ENCODE data around the gene CMTM2.

Gene CMTM2

DNA sequence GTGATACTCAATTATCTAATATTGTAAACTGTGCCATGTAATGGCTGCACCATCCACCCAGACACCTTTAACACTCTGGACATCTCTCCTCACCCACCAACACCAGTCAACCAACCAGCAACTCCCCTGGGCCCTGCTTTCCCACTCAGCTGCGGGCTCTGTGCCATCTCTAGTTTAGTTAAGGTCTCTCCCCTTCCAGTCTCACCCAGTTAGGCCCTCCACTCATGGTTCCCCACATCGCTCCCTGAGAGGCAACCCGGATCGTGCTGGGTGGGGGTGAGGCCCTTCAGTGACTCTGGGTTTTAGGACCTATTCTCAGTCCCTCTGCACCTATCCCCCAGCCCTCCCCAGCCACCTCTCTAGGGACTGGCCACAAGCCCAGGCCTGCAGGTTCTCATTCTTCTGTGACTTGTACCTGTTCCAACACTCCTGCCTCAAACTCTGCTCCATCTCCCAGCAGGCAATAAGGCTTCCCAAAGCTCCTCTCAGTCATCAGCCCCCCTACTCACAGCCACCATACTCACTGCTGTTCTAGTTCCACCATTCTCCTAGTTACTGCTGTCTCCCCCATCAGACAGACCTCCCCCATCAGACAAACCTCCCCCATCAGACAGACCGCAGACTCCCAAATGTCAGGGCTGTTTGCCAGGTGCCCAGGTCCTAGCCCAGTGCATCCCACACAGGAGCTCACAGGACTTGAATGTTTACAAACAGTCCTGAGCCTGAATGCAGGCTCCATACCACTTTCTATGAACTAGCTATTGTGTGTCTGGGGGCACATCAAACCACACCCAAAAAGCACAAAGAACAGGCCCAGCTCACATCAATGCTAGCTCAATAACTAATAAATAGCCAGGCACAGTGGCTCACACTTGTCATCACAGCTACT lies 31.9 kb upstream of the CMTM2 start:
- H3K9me3 Mint-ChIP-seq = no peaks in the 10 kb centered on the region
- peak overlapping the region; percentile 74 for H3K27ac Mint-ChIP-seq (ENCODE audit: low read depth)
- H3K4me3 Mint-ChIP-seq = no peak overlapping the region
- H3K27me3 Mint-ChIP-seq = no peaks in the 10 kb centered on the region
- DNase-seq (ENCODE audit: low spot score in 2 of 2) (no peak), ATAC-seq (replicated peaks; ENCODE audit: extremely low read depth, poor library complexity, severe bottlenecking) (no peak)
- peaks cover 20% of the 10 kb centered on the region for H3K36me3 Mint-ChIP-seq (ENCODE audit: insufficient read depth)
- peaks cover 41% of the 10 kb centered on the region for H3K4me1 Mint-ChIP-seq

DNA sequence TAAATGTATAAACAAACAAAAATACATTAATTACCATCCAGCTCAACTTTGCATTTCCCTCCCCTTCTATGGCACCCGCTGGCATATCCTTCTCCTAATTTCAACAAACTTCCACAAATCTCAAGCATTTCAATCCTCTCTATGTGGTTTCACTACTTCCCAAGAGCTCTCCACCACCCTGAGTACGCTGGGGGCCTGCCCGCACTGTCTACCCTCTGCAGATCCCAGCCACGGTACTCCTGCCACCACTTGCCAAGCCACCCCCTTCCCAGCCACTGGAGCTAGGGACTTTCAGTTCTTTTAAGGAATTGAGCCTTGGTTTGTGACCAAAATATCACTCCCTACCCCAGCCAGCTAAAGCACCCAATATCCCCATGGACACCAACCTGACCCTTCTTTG lies 31.2 kb upstream of the CMTM2 start:
- peaks cover 25% of the 10 kb centered on the region for H3K36me3 Mint-ChIP-seq (ENCODE audit: insufficient read depth)
- H3K27ac Mint-ChIP-seq (ENCODE audit: low read depth) = peak overlapping the region; percentile 74
- H3K27me3 Mint-ChIP-seq = no peaks in the 10 kb centered on the region
- H3K4me3 Mint-ChIP-seq = peak overlapping the region; percentile 14
- ATAC-seq (replicated peaks; ENCODE audit: extremely low read depth, poor library complexity, severe bottlenecking) = no peak
- DNase-seq (ENCODE audit: low spot score in 2 of 2) = no peak
- H3K4me1 Mint-ChIP-seq = peaks cover 47% of the 10 kb centered on the region
- no peaks in the 10 kb centered on the region for H3K9me3 Mint-ChIP-seq

DNA sequence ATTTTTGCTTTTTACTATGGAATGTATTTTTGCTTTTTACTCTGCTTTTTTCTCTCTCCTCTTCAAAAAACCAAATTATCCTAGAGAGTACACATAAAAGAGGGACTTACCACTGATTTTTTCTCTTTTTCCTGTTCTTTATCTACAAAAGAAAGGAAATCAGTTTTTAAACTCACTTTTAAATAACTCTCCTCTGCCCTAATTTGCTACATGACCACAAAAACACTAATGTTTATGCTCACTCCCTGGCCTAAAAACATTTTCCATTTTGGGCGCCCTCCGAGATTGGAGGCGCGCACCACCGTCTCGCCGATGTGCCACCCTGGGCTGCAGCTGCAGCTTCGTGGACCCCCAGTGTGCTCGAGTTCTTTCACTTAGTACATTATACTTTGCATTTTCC lies 30.4 kb upstream of the CMTM2 start:
- Mint-ChIP-seq H3K36me3 (ENCODE audit: insufficient read depth) (peaks cover 29% of the 10 kb centered on the region), H3K27ac (ENCODE audit: low read depth) (peak overlapping the region; percentile 74), H3K4me1 (peaks cover 55% of the 10 kb centered on the region), H3K4me3 (peak overlapping the region; percentile 69), H3K9me3 (no peaks in the 10 kb centered on the region), H3K27me3 (no peaks in the 10 kb centered on the region)
- ATAC-seq (replicated peaks; ENCODE audit: extremely low read depth, poor library complexity, severe bottlenecking) (no peak), DNase-seq (ENCODE audit: low spot score in 2 of 2) (no peak)

- Mint-ChIP-seq H3K9me3 (no peaks in the 10 kb centered on the region), H3K4me1 (peaks cover 61% of the 10 kb centered on the region), H3K36me3 (ENCODE audit: insufficient read depth) (peaks cover 29% of the 10 kb centered on the region), H3K27me3 (no peaks in the 10 kb centered on the region), H3K27ac (ENCODE audit: low read depth) (peak within 1 kb of the TSS; percentile 74), H3K4me3 (peak within 1 kb of the TSS; percentile 91)
- DNase-seq (ENCODE audit: low spot score in 2 of 2) (peak in 1 of 2 donors; percentile 31), ATAC-seq (replicated peaks; ENCODE audit: extremely low read depth, poor library complexity, severe bottlenecking) (peak; percentile 11)
Observed at GRCh38 chr16:66549284-66550131, 29.8 kb upstream of the CMTM2 start, which contains the start of gene TK2. Gene TK2, minus strand, starts transcription at chr16:66550122. Its CDS starts 61 bp downstream, at chr16:66550061.

GRCh38 chr16:66551348-66551759 lies 27.9 kb upstream of the CMTM2 start:
- H3K4me3 Mint-ChIP-seq = peak overlapping the region; percentile 91
- DNase-seq (ENCODE audit: low spot score in 2 of 2) = peak; percentile 30 to 39

GRCh38 chr16:66551788-66552285 lies 27.4 kb upstream of the CMTM2 start:
- no peaks in the 10 kb centered on the region for H3K9me3 Mint-ChIP-seq
- DNase-seq (ENCODE audit: low spot score in 2 of 2) (no peak), ATAC-seq (replicated peaks; ENCODE audit: extremely low read depth, poor library complexity, severe bottlenecking) (no peak)
- peak overlapping the region; percentile 96 for H3K27ac Mint-ChIP-seq (ENCODE audit: low read depth)
- no peaks in the 10 kb centered on the region for H3K27me3 Mint-ChIP-seq
- H3K4me1 Mint-ChIP-seq = peaks cover 80% of the 10 kb centered on the region
- H3K4me3 Mint-ChIP-seq = peak overlapping the region; percentile 91
- peaks cover 33% of the 10 kb centered on the region for H3K36me3 Mint-ChIP-seq (ENCODE audit: insufficient read depth)

More at GRCh38 chr16:66551348-66551759, 27.9 kb upstream of the CMTM2 start:
- H3K4me1 Mint-ChIP-seq = peaks cover 79% of the 10 kb centered on the region
- peak overlapping the region; percentile 96 for H3K27ac Mint-ChIP-seq (ENCODE audit: low read depth)
- H3K36me3 Mint-ChIP-seq (ENCODE audit: insufficient read depth) = peaks cover 33% of the 10 kb centered on the region
- H3K27me3 Mint-ChIP-seq = no peaks in the 10 kb centered on the region
- ATAC-seq (replicated peaks; ENCODE audit: extremely low read depth, poor library complexity, severe bottlenecking) = peak; percentile 20
- H3K9me3 Mint-ChIP-seq = no peaks in the 10 kb centered on the region

DNA sequence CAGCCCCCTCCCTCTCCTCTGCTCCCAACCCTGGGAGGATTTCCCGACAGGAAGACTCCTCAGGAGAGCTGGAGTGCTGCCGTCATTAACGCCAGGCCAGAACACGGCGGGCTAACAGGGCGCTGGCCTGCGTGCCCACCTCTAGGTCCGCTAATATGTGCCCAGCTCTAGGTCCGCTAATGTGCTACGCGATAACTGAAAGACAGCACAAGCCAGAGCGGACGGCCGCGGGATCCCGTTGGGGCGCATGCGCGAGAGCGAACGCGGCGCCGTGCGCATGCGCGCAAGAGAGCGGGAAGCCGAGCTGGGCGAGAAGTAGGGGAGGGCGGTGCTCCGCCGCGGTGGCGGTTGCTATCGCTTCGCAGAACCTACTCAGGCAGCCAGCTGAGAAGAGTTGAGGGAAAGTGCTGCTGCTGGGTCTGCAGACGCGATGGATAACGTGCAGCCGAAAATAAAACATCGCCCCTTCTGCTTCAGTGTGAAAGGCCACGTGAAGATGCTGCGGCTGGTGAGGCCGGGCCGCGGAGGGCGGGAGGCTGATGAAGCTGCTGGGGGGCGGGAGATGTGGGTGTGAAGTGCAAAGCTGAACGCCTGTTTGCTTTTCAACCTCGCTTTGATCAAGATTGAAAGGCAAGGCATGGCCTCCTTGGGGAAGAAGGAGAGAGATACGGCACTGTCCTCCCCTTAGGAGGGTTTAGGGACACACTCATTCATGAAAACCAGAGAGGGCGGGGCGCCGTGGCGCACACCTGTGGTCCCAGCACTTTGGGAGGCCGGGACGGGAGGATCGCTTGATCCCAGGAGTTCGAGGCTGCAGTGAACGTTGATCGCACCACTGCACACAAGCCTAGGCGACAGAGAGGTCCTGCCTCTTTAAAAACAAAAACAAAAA lies 26.7 kb upstream of the CMTM2 start, which contains the start of gene CKLF:
CKLF (plus strand) TSS at position 291 of the 892 bp plus-strand sequence; CDS start at position 431, 140 bp downstream.
- DNase-seq (ENCODE audit: low spot score in 2 of 2) = peak; percentile 87 to 88
- Mint-ChIP-seq H3K9me3 (no peaks in the 10 kb centered on the region), H3K27me3 (no peaks in the 10 kb centered on the region), H3K4me1 (peaks cover 78% of the 10 kb centered on the region), H3K36me3 (ENCODE audit: insufficient read depth) (peaks cover 37% of the 10 kb centered on the region), H3K4me3 (peak within 1 kb of the TSS; percentile 91), H3K27ac (ENCODE audit: low read depth) (peak within 1 kb of the TSS; percentile 96)
- ATAC-seq (replicated peaks; ENCODE audit: extremely low read depth, poor library complexity, severe bottlenecking) = peak; percentile 81

DNA sequence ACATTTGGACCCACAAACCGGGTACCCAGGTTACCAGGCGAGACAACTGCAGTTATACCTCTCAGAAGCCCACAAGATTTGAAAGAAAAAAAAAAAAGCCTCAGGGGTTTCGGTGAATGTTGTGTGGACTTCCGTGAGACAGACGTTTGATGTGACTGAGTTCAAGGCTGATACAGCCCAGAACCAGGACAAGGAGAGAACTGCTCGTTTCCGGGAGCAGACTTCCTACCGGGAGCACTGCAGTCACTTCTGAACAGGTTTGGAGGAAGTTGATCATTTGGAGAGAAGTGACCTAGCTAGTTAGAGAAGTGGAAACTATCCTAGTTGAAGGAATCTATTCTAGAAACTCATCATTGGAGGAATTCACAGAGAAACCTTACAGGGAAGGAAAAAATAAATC lies 26.0 kb upstream of the CMTM2 start:
- no peaks in the 10 kb centered on the region for H3K9me3 Mint-ChIP-seq
- peaks cover 37% of the 10 kb centered on the region for H3K36me3 Mint-ChIP-seq (ENCODE audit: insufficient read depth)
- no peaks in the 10 kb centered on the region for H3K27me3 Mint-ChIP-seq
- peak overlapping the region; percentile 96 for H3K27ac Mint-ChIP-seq (ENCODE audit: low read depth)
- peak overlapping the region; percentile 91 for H3K4me3 Mint-ChIP-seq
- peaks cover 74% of the 10 kb centered on the region for H3K4me1 Mint-ChIP-seq
- no peak for DNase-seq (ENCODE audit: low spot score in 2 of 2)
- ATAC-seq (replicated peaks; ENCODE audit: extremely low read depth, poor library complexity, severe bottlenecking) = peak; percentile 14

DNA sequence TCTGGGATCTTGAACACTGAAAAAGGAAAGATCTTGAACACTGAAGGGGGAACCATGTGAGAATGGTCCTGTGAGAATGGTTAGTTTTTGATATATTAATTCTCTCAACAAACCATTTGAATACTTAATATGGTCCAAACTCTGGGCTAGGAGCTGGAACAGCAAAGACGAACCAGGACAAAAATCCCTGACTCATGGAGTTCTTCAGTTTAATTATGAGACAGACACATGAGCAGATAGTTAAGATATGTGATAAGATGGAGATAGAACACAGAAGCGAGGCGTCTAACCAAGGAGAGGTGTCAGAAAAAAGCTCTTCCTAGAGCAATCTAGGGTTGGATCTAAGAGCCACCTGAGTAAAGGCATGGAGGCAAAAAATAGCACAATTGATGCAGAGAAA lies 25.2 kb upstream of the CMTM2 start:
- Mint-ChIP-seq H3K27ac (ENCODE audit: low read depth) (peak overlapping the region; percentile 96), H3K36me3 (ENCODE audit: insufficient read depth) (peaks cover 41% of the 10 kb centered on the region), H3K9me3 (no peaks in the 10 kb centered on the region), H3K27me3 (no peaks in the 10 kb centered on the region), H3K4me1 (peaks cover 70% of the 10 kb centered on the region), H3K4me3 (peak overlapping the region; percentile 91)
- DNase-seq (ENCODE audit: low spot score in 2 of 2) = no peak
- ATAC-seq (replicated peaks; ENCODE audit: extremely low read depth, poor library complexity, severe bottlenecking) = no peak

- Mint-ChIP-seq H3K27me3 (no peaks in the 10 kb centered on the region), H3K27ac (ENCODE audit: low read depth) (peak overlapping the region; percentile 96), H3K9me3 (no peaks in the 10 kb centered on the region), H3K4me1 (peaks cover 71% of the 10 kb centered on the region), H3K4me3 (peak overlapping the region; percentile 91), H3K36me3 (ENCODE audit: insufficient read depth) (peaks cover 43% of the 10 kb centered on the region)
- ATAC-seq (replicated peaks; ENCODE audit: extremely low read depth, poor library complexity, severe bottlenecking) (no peak), DNase-seq (ENCODE audit: low spot score in 2 of 2) (no peak)
Observed at GRCh38 chr16:66554495-66554894, 24.8 kb upstream of the CMTM2 start.

DNA sequence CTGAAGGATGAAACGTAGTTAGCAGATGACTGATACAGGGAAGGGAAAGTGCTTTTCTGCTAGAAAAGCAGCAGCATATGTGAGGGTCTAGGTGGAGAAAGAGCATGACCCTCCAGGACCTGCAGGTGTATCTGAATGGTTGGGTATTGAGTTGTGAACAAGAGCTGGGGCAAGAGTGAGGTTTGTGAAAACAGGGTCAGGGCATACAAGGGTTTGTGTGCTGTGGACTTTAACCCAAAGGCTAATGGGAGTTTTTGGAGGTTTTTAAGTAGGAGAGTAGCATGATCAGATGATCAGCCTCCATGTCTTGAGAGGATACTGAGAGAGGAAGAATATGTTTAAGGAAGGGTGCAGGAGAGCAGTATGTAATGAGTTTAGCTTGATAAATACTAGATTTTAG lies 19.2 kb upstream of the CMTM2 start:
- H3K9me3 Mint-ChIP-seq = no peaks in the 10 kb centered on the region
- ATAC-seq (replicated peaks; ENCODE audit: extremely low read depth, poor library complexity, severe bottlenecking) (no peak), DNase-seq (ENCODE audit: low spot score in 2 of 2) (no peak)
- no peaks in the 10 kb centered on the region for H3K27me3 Mint-ChIP-seq
- H3K4me3 Mint-ChIP-seq = peak overlapping the region; percentile 27
- H3K4me1 Mint-ChIP-seq = peaks cover 80% of the 10 kb centered on the region
- peaks cover 37% of the 10 kb centered on the region for H3K36me3 Mint-ChIP-seq (ENCODE audit: insufficient read depth)
- H3K27ac Mint-ChIP-seq (ENCODE audit: low read depth) = peak overlapping the region; percentile 56
